Measurements from ENCODE around the gene SMAD6. TPM values are rescaled to one million over a fixed set of nuclear protein-coding genes. Genes with fewer than 3 reads are reported as not detected.

Gene SMAD6
- total RNA-seq, 1 donor from 2014 or later, result 2.7 TPM

GRCh38 chr15:66778716-66779115, 76.7 kb downstream of the SMAD6 start:
- Histone ChIP-seq H3K27ac (ENCODE audit: low read depth, low read length) (no peak overlapping the region), H3K79me2 (ENCODE audit: insufficient read depth, low read length) (peaks cover 9% of the 10 kb centered on the region), H3K27me3 (ENCODE audit: insufficient read depth, low read length) (no peaks in the 10 kb centered on the region), H4K20me1 (ENCODE audit: insufficient read depth, low read length) (peaks cover 8% of the 10 kb centered on the region), H2AFZ (ENCODE audit: low read depth, low read length) (no peak overlapping the region), H3K4me2 (ENCODE audit: low read length) (no peak overlapping the region), H3K4me3 (ENCODE audit: insufficient read depth, low read depth, low read length) (no peak overlapping the region), H3K4me1 (ENCODE audit: insufficient read depth, low read length) (peaks cover 55% of the 10 kb centered on the region), H3K9ac (ENCODE audit: low read length) (no peak overlapping the region), H3K9me3 (ENCODE audit: insufficient read depth, low read depth, low read length) (no peaks in the 10 kb centered on the region), H3K36me3 (ENCODE audit: insufficient read depth, low read length) (no peaks in the 10 kb centered on the region)
- Mint-ChIP-seq H3K27me3 (ENCODE audit: low read depth, unreplicated experiment) (peaks cover 11% of the 10 kb centered on the region), H3K36me3 (ENCODE audit: low read depth, unreplicated experiment) (no peaks in the 10 kb centered on the region), H3K27ac (ENCODE audit: unreplicated experiment) (peak overlapping the region; percentile 72), H3K4me1 (ENCODE audit: low read depth, unreplicated experiment) (peaks cover 22% of the 10 kb centered on the region), H3K4me3 (ENCODE audit: unreplicated experiment) (no peak overlapping the region), H3K9me3 (ENCODE audit: unreplicated experiment) (no peaks in the 10 kb centered on the region)
- TF ChIP-seq CTCF (IDR thresholded peaks at IDR 0.05; ENCODE audit: insufficient read depth, low read depth, low read length), result no peak
- TF ChIP-seq EZH2 (IDR thresholded peaks at IDR 0.05; ENCODE audit: insufficient read depth, low read length), result no peak
- DNase-seq (ENCODE audit: low read depth) (no peak), FAIRE-seq (no peak)

- H2AFZ ChIP-seq (ENCODE audit: low read depth, low read length), result no peak overlapping the region
- peak overlapping the region; percentile 67 for H3K4me2 ChIP-seq (ENCODE audit: low read length)
- FAIRE-seq (no peak), DNase-seq (ENCODE audit: low read depth) (no peak)
- H3K36me3 ChIP-seq (ENCODE audit: insufficient read depth, low read length), result no peaks in the 10 kb centered on the region
- Mint-ChIP-seq H3K4me1 (ENCODE audit: low read depth, unreplicated experiment) (peaks cover 19% of the 10 kb centered on the region), H3K27me3 (ENCODE audit: low read depth, unreplicated experiment) (peaks cover 13% of the 10 kb centered on the region), H3K27ac (ENCODE audit: unreplicated experiment) (no peak overlapping the region), H3K4me3 (ENCODE audit: unreplicated experiment) (no peak overlapping the region), H3K9me3 (ENCODE audit: unreplicated experiment) (no peaks in the 10 kb centered on the region), H3K36me3 (ENCODE audit: low read depth, unreplicated experiment) (no peaks in the 10 kb centered on the region)
- peaks cover 49% of the 10 kb centered on the region for H3K4me1 ChIP-seq (ENCODE audit: insufficient read depth, low read length)
- no peaks in the 10 kb centered on the region for H3K9me3 ChIP-seq (ENCODE audit: insufficient read depth, low read depth, low read length)
- peaks cover 8% of the 10 kb centered on the region for H4K20me1 ChIP-seq (ENCODE audit: insufficient read depth, low read length)
- peak overlapping the region; percentile 49 for H3K9ac ChIP-seq (ENCODE audit: low read length)
- TF ChIP-seq CTCF (IDR thresholded peaks at IDR 0.05; ENCODE audit: insufficient read depth, low read depth, low read length) (no peak), EZH2 (IDR thresholded peaks at IDR 0.05; ENCODE audit: insufficient read depth, low read length) (no peak)
- H3K79me2 ChIP-seq (ENCODE audit: insufficient read depth, low read length), result peaks cover 9% of the 10 kb centered on the region
- peak overlapping the region; percentile 74 for H3K27ac ChIP-seq (ENCODE audit: low read depth, low read length)
- no peaks in the 10 kb centered on the region for H3K27me3 ChIP-seq (ENCODE audit: insufficient read depth, low read length)
- H3K4me3 ChIP-seq (ENCODE audit: insufficient read depth, low read depth, low read length), result no peak overlapping the region
Observed at GRCh38 chr15:66779331-66780009, 77.4 kb downstream of the SMAD6 start.

All from astrocyte (in vitro differentiated cells and primary cell).